Body of pancreas (tissue), 4 donors: ENCODE data around the gene SNX13. TPM values are rescaled to one million over a fixed set of nuclear protein-coding genes. Genes with fewer than 3 reads are reported as not detected.

Experiments used
- ATAC-seq: fragments of 150-250 bp; one replicate; pipeline ENCODE4 v1.9.1; 2016
- DNase-seq, 4 donors: peaks; one replicate each; pipeline ENCODE4 v3.0.0-alpha.2; 2019
- H3K27ac ChIP-seq, 4 donors: fragments of 200-600 bp; sonication (generic); 1 replicate in 3 of 4; 2 replicates in 1 of 4; pipeline versions ENCODE4 v1.5.1 to v1.6.1; 2016 to 2019; ENCODE audit warnings: mild to moderate bottlenecking in 1 of 4, mixed read lengths in 1 of 4, moderate library complexity in 1 of 4
- H3K27me3 ChIP-seq, 2 donors: fragments of 200-600 bp; sonication (generic); one replicate each; pipeline ENCODE4 v1.6.0; 2016; ENCODE audit warnings: mild to moderate bottlenecking in 1 of 2
- H3K36me3 ChIP-seq, 2 donors: fragments of 200-600 bp; sonication (generic); replicated peaks in 1 of 2; 2 replicates each; pipeline ENCODE4 v1.5.1; 2016; ENCODE audit warnings: low read depth in 2 of 2; ENCODE audit not compliant: insufficient read depth in 1 of 2
- H3K4me1 ChIP-seq: fragments of 200-600 bp; sonication (generic); one replicate; pipeline ENCODE4 v1.6.0; 2016
- H3K4me3 ChIP-seq, 2 donors: fragments of 200-600 bp; sonication (generic); 1 replicate in 1 of 2; 2 replicates in 1 of 2; pipeline ENCODE4 v1.5.1; 2016 to 2019
- H3K9me3 ChIP-seq, 3 donors: fragments of 200-600 bp; sonication (generic); 1 replicate in 2 of 3; 2 replicates in 1 of 3; pipeline ENCODE4 v1.5.1; 2016
- POLR2A ChIP-seq, 3 donors: fragments of 450-650 bp; IDR thresholded peaks; one replicate each; pipeline ENCODE4 v1.6.1; 2016; ENCODE audit warnings: antibody characterized with exemption in 3 of 3, mild to moderate bottlenecking in 2 of 3
- WGBS, 2 donors: methylation state at CpG; one replicate each; pipeline ENCODE4 v1.1.5; 2017; 5-methylcytosine and 5-hydroxymethylcytosine counted together
- intact Hi-C: fragments of 100-400 bp; cut with DNase I; formaldehyde crosslinking; loops from one replicate; pipeline ENCODE4 v1.15.1; 2023
- total RNA-seq, 2 donors: library from RNA; depleted of rRNA; stranded (reverse); fragments of >200 nt; gene quantifications; one replicate each; pipeline ENCODE4 v1.1.0, GENCODE V29; 2016
- TF ChIP-seq, protein P1 (sequence below), 7 experiments: fragments of 450-650 bp in 4 of 7; fragments of 200-600 bp in 3 of 7; sonication (generic) in 3 of 7; IDR thresholded peaks; one replicate each; pipeline ENCODE4 v1.5.1; 2016 to 2019; ENCODE audit warnings: antibody characterized with exemption in 7 of 7

The SNX13 gene
- total RNA-seq, 2 donors from 2014 or later = 23.1 to 61.0 TPM

DNA sequence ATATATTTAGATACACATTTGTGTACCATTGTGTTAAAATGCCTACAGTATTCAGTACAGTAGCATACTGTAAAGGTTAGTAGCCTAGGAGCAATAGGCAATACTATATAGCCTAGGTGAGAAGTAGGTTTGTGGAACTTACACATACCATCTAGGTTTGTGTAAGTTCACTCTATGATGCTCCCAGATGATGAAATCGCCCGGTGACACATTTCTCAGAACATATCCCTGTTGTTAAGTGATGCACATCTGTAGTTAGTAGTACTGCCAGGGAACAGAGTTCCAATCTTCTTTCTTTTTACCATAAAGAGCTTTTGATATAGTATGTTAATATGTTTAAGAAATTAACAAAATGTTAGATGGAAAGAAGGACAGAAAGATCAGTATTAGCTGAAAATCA is 138.2 kb downstream of the SNX13 start:
- Histone ChIP-seq H3K27me3 (no peaks in the 10 kb centered on the region), H3K4me3 (no peak overlapping the region), H3K27ac (no peak overlapping the region), H3K4me1 (no peaks in the 10 kb centered on the region), H3K9me3 (no peaks in the 10 kb centered on the region), H3K36me3 (peaks cover 0 to 11% of the 10 kb centered on the region in 2 donors)
- intact Hi-C loops = no loop called here
- WGBS, 2 donors = 83 to 100% methylated on average over 2 of the region's 2 CpGs
- no peak for ATAC-seq
- TF ChIP-seq, protein P1, sequence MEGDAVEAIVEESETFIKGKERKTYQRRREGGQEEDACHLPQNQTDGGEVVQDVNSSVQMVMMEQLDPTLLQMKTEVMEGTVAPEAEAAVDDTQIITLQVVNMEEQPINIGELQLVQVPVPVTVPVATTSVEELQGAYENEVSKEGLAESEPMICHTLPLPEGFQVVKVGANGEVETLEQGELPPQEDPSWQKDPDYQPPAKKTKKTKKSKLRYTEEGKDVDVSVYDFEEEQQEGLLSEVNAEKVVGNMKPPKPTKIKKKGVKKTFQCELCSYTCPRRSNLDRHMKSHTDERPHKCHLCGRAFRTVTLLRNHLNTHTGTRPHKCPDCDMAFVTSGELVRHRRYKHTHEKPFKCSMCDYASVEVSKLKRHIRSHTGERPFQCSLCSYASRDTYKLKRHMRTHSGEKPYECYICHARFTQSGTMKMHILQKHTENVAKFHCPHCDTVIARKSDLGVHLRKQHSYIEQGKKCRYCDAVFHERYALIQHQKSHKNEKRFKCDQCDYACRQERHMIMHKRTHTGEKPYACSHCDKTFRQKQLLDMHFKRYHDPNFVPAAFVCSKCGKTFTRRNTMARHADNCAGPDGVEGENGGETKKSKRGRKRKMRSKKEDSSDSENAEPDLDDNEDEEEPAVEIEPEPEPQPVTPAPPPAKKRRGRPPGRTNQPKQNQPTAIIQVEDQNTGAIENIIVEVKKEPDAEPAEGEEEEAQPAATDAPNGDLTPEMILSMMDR (IDR thresholded peaks at IDR 0.05) = no peak
- TF ChIP-seq POLR2A (IDR thresholded peaks at IDR 0.05) = no peak
- DNase-seq = no peak

GRCh38 chr7:17792075-17792936 is 148.0 kb downstream of the SNX13 start:
- Histone ChIP-seq H3K9me3 (no peaks in the 10 kb centered on the region), H3K4me1 (no peaks in the 10 kb centered on the region), H3K4me3 (no peak overlapping the region), H3K27ac (no peak overlapping the region), H3K27me3 (no peaks in the 10 kb centered on the region), H3K36me3 (peaks cover 0 to 7% of the 10 kb centered on the region in 2 donors)
- no peak for DNase-seq
- intact Hi-C loops = no loop called here
- no peak for TF ChIP-seq POLR2A (IDR thresholded peaks at IDR 0.05)
- TF ChIP-seq, protein P1 (IDR thresholded peaks at IDR 0.05) = no peak
- 93 to 100% methylated on average over 1 of the region's 1 CpG for WGBS, 2 donors
- no peak for ATAC-seq

GRCh38 chr7:17787257-17787656 is 153.0 kb downstream of the SNX13 start:
- H3K4me3 ChIP-seq = no peak overlapping the region
- H3K36me3 ChIP-seq = no peaks in the 10 kb centered on the region
- no peaks in the 10 kb centered on the region for H3K9me3 ChIP-seq
- no peak overlapping the region for H3K27ac ChIP-seq
- TF ChIP-seq POLR2A (IDR thresholded peaks at IDR 0.05) = no peak
- TF ChIP-seq, protein P1 (IDR thresholded peaks at IDR 0.05) = no peak
- H3K4me1 ChIP-seq = no peaks in the 10 kb centered on the region
- WGBS, 2 donors = 88 to 100% methylated on average over 1 of the region's 1 CpG
- H3K27me3 ChIP-seq = no peaks in the 10 kb centered on the region
- ATAC-seq = no peak
- no peak for DNase-seq
- intact Hi-C loops = no loop called here

- no peaks in the 10 kb centered on the region for H3K9me3 ChIP-seq
- 37% methylated on average over 5 to 6 of the region's 6 CpGs for WGBS, 2 donors
- H3K4me1 ChIP-seq = no peaks in the 10 kb centered on the region
- H3K27ac ChIP-seq = no peak overlapping the region
- TF ChIP-seq POLR2A (IDR thresholded peaks at IDR 0.05) = no peak
- TF ChIP-seq, protein P1 (IDR thresholded peaks at IDR 0.05) = no peak
- no peaks in the 10 kb centered on the region for H3K27me3 ChIP-seq
- intact Hi-C loops = no loop called here
- H3K36me3 ChIP-seq = no peaks in the 10 kb centered on the region
- ATAC-seq = no peak
- H3K4me3 ChIP-seq = no peak overlapping the region
- no peak for DNase-seq
Observed at GRCh38 chr7:17786314-17786852, 153.9 kb downstream of the SNX13 start.

DNA sequence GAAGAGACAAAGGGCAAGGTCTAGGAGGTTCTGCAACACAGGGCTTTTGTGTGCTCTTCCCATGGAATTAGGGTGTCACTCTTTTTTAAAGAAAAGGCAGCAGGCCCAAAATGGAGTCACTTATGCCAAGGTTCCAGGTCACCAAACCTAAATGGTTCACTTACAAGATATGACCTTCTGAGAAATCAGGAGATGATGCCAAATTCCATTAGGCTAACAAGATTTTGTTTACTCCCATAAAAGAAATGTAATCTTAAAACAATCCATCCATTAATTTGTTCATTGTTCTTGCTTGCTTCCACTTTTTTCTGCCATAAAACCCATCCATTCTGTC is 158.1 kb downstream of the SNX13 start:
- no peak overlapping the region for H3K4me3 ChIP-seq
- no peak overlapping the region for H3K27ac ChIP-seq
- no peak for ATAC-seq
- TF ChIP-seq, protein P1 (IDR thresholded peaks at IDR 0.05) = no peak
- no peak for TF ChIP-seq POLR2A (IDR thresholded peaks at IDR 0.05)
- H3K36me3 ChIP-seq = no peaks in the 10 kb centered on the region
- intact Hi-C loops = no loop called here
- no peak for DNase-seq
- H3K4me1 ChIP-seq = no peaks in the 10 kb centered on the region
- H3K27me3 ChIP-seq = no peaks in the 10 kb centered on the region
- H3K9me3 ChIP-seq = no peaks in the 10 kb centered on the region
